Activated naive CD8-positive, alpha-beta T cell treated with anti-CD3 and anti-CD28 coated beads, Interleukin-2, amount 10 ng/mL, durations not matched to agents 7 days and 5 days (primary cell): ENCODE results near the gene SRBD1. TPM values are rescaled to one million over a fixed set of nuclear protein-coding genes. Genes with fewer than 3 reads are reported as not detected.
"Not testable (repeated sequence)": the region's sequence is repeated elsewhere in the genome, so short reads cannot be mapped to it uniquely, and the experiment has no call there.

ENCODE experiments used
- ATAC-seq: fragments of 150-1000 bp; cut with Tn5 transposase; one replicate; pipeline ENCODE4 v1.10.0; 2021; ENCODE audit warnings: low read depth, moderate library complexity
- POLR2A ChIA-PET: fragments of 350-600 bp; sonication (Branson Sonifier 250); formaldehyde crosslinking; loops from one replicate; lab custom pipeline; 2021; ENCODE audit warnings: antibody characterized with exemption; lab: Charles Lee
- DNase-seq: peaks from one replicate; pipeline ENCODE4 v3.0.0; 2021
- H3K27ac Mint-ChIP-seq: one replicate; pipeline ENCODE4 v1.8.0; 2022; ENCODE audit warnings: mild to moderate bottlenecking, mixed read lengths
- H3K27me3 Mint-ChIP-seq: one replicate; pipeline ENCODE4 v1.8.0; 2022; ENCODE audit warnings: mild to moderate bottlenecking, moderate library complexity, mixed read lengths
- H3K36me3 Mint-ChIP-seq: one replicate; pipeline ENCODE4 v1.8.0; 2021; ENCODE audit warnings: mild to moderate bottlenecking, mixed read lengths
- H3K4me1 Mint-ChIP-seq: one replicate; pipeline ENCODE4 v1.8.0; 2021; ENCODE audit warnings: mixed read lengths
- H3K4me3 Mint-ChIP-seq: one replicate; pipeline ENCODE4 v1.8.0; 2022; ENCODE audit warnings: mild to moderate bottlenecking, moderate library complexity, mixed read lengths
- H3K9me3 Mint-ChIP-seq: one replicate; pipeline ENCODE4 v1.8.0; 2021; ENCODE audit warnings: mixed read lengths
- total RNA-seq, 2 experiments: library from RNA; stranded (reverse); gene quantifications; one replicate each; pipeline ENCODE4 v1.2.3, GENCODE V29; 2021

The SRBD1 gene
- total RNA-seq, 2 experiments from 2014 or later = 20.5 to 23.9 TPM

DNA sequence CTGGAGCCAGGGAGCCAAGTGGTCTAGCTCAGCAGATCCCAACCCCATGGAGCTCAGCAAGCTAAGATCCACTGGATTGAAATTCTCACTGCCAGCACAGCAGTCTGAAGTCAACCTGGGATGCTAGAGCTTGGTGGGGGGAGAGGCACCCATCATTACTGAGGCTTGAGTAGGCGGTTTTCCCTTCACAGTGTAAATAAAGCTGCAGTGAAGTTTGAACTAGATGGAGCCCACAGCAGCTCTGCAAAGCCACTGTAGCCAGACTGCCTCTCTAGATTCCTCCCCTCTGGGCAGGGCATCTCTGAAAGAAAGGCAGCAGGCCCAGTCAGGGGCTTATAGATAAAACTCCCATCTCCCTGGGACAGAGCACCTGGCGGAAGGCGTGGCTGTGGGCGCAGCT is 185.0 kb downstream of the SRBD1 start:
- H3K27ac Mint-ChIP-seq, DNase-seq, ATAC-seq, H3K4me3 Mint-ChIP-seq, H3K9me3 Mint-ChIP-seq, H3K4me1 Mint-ChIP-seq, H3K27me3 Mint-ChIP-seq, POLR2A ChIA-PET: not testable (repeated sequence)
- peaks cover 21% of the 10 kb centered on the region for H3K36me3 Mint-ChIP-seq

DNA sequence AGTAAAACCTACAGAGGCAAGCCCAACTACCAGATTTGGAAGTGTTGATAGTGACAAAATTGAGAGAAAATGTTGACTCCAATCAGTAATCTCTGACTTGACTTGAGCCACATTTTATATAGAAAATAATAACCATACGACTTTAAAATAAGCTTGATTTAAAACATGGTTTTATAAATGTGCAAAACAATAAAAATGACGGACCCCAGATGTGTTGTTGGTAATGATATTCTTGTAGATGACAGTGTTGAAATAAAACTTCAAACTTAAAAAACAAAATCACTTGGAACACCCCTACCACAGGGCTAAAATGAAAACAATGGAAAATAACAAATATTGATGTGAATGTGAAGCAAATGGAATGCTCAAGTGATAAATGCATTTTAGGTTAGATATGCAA is 188.1 kb downstream of the SRBD1 start:
- H3K27me3 Mint-ChIP-seq = no peaks in the 10 kb centered on the region
- ATAC-seq = no peak

DNA sequence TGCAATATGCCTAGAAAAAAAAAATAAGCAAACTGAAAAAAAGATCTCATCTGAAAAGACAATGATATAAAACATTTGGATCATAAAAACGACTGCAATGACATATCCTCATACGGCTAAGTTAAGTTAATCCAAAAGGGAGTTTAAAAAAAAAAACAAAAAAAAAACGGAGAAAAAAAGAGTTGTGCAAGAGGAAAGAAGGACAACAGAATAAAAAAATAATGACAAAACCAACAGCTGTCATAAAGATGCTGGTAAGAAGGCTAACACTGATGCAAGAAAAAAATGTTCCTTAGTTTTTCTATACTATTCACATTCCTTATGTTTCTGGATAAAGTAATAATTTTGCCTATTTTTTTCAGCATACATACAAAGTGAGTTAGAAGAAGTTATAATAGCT is 192.5 kb downstream of the SRBD1 start:
- H3K27ac Mint-ChIP-seq = no peak overlapping the region
- H3K9me3 Mint-ChIP-seq = no peaks in the 10 kb centered on the region
- ATAC-seq = no peak
- H3K36me3 Mint-ChIP-seq = peaks cover 9% of the 10 kb centered on the region
- H3K4me1 Mint-ChIP-seq = no peaks in the 10 kb centered on the region
- no peak for DNase-seq
- POLR2A ChIA-PET = no interaction called here
- no peaks in the 10 kb centered on the region for H3K27me3 Mint-ChIP-seq
- no peak overlapping the region for H3K4me3 Mint-ChIP-seq

More for the DNA sequence above, 188.1 kb downstream of the SRBD1 start:
- POLR2A ChIA-PET = no interaction called here
- H3K4me1 Mint-ChIP-seq = no peaks in the 10 kb centered on the region
- H3K9me3 Mint-ChIP-seq = no peaks in the 10 kb centered on the region
- DNase-seq = no peak
- H3K36me3 Mint-ChIP-seq = peaks cover 15% of the 10 kb centered on the region
- H3K4me3 Mint-ChIP-seq = no peak overlapping the region
- H3K27ac Mint-ChIP-seq = no peak overlapping the region

DNA sequence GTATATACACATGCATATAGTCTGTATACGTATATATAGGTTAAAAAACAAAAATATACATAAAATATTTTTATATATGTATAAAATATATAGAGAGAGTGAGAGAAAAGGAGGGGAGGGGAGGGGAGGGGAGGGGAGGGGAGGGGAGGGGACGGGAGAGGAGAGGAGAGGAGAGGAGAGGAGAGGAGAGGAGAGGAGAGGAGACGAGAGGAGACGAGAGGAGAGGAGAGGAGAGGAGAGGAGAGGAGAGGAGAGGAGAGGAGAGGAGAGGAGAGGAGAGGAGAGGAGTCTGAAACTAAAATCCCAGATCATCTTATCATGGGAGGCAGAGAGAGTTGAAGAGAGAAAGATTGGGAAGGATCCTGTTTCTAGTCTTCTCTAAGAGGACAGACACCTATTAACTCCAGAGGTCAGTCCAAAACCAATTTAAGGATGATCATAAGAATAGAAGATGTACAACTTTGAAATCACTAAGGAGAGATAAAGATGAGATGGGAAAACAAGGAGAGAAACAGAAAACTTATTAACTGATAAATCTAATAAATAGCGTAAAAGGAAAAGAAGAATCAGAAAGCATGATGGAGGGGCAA is 195.4 kb downstream of the SRBD1 start:
- peaks cover 18% of the 10 kb centered on the region for H3K36me3 Mint-ChIP-seq
- no peaks in the 10 kb centered on the region for H3K4me1 Mint-ChIP-seq
- no peak overlapping the region for H3K27ac Mint-ChIP-seq
- no peak overlapping the region for H3K4me3 Mint-ChIP-seq
- ATAC-seq (no peak), DNase-seq (no peak)
- H3K9me3 Mint-ChIP-seq = no peaks in the 10 kb centered on the region
- POLR2A ChIA-PET = no interaction called here
- no peaks in the 10 kb centered on the region for H3K27me3 Mint-ChIP-seq

DNA sequence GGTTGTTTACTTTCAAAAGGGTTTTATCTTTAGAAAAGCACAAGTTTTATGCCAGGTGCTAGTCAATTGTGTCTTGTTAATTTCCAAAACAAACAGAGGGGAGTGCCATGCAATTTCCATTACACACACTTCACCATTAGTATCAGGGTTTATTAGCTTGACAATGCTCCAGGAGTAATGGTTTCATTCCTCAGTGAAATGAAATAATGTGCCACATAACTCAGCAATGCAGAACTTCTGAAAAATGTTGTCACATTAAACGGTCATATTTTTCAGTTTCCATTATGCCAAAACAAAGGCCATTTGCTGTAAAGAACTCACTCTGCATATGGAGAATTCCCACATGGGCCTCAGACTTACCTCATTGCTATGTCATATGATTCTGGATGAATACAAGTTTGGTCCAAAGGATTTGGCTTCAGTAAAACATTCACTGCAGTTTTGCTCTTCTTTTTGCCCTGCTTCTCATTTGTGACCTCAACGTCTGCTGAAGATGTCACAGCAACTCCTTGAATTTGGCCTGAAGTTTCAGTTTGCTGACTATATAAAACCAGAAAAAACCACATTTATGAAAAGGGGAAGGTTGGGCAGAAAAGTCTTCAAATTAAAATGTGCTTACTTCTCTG is 198.2 kb downstream of the SRBD1 start:
- H3K27me3 Mint-ChIP-seq = no peaks in the 10 kb centered on the region
- H3K4me1 Mint-ChIP-seq = no peaks in the 10 kb centered on the region
- no peak for DNase-seq
- ATAC-seq = no peak
- H3K27ac Mint-ChIP-seq = no peak overlapping the region
- POLR2A ChIA-PET = interaction anchor here (0.8 kb wide), 1 partner anchor 9 kb away, joined by 3 read pairs; no protein-coding TSS in a partner anchor
- no peak overlapping the region for H3K4me3 Mint-ChIP-seq
- H3K36me3 Mint-ChIP-seq = peaks cover 17% of the 10 kb centered on the region
- H3K9me3 Mint-ChIP-seq = no peaks in the 10 kb centered on the region

DNA sequence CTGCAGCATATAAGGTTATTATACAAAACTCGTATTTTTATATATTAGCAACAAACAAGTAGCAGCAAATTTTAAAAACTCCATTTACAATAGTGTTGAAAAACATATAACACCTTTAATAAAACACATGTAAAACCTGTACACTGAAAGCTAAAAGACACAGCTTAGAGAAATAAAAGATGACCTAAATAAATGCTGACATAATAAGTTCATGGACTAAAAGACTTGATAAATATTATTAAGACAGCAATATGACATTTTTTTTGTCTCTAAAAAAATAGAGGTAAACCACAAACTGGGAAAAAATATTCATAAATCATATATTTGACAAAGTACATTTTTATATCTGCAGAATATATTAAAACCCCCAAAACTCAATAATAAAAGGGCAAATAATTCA is 201.4 kb downstream of the SRBD1 start:
- Mint-ChIP-seq H3K4me1 (no peaks in the 10 kb centered on the region), H3K27ac (no peak overlapping the region), H3K36me3 (peaks cover 14% of the 10 kb centered on the region), H3K9me3 (no peaks in the 10 kb centered on the region), H3K27me3 (no peaks in the 10 kb centered on the region), H3K4me3 (no peak overlapping the region)
- POLR2A ChIA-PET = no interaction called here
- DNase-seq = no peak
- no peak for ATAC-seq

DNA sequence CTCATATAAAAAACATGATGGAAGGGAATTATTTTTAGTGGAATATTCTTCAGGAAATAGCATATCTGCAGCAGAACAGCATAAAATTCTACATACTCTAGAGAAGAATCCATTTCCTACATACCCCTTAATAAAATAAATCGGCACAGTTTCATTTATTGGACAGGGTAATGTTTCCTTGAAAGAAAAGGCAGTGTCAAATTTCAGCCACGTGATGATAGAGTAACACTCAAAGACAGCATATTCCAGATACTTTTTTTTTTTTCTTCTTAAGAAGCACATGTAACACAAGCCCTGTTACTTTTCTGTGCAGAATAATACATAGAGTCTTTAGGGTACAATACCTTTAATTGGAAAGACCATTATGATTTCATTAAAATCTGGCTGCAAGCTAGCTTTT is 204.4 kb downstream of the SRBD1 start:
- Mint-ChIP-seq H3K36me3 (peaks cover 11% of the 10 kb centered on the region), H3K4me1 (no peaks in the 10 kb centered on the region), H3K4me3 (no peak overlapping the region), H3K9me3 (no peaks in the 10 kb centered on the region), H3K27me3 (no peaks in the 10 kb centered on the region), H3K27ac (no peak overlapping the region)
- ATAC-seq (no peak), DNase-seq (no peak)
- POLR2A ChIA-PET = no interaction called here

DNA sequence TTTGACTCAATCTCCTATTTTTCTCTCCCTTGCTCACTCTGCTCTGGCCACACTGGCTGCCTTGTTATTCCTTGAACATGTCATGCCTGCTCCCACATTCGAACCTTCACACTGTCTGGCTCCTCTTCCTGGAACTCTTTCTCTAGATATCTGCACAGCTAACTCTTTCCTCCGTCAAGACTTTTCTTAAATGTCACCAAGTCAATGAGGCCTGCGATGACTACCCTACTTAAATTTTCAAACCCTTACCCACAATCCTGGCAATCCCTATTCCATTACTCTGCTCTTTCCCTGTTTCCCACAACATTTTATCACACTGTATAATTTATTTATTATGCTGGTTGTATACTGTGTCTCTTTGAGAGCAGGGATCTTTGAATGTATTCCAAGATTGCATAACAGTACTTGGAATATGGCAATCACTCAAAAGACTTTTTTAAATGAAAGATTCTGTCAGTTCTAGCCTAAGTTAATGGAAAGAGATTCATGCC is 206.2 kb downstream of the SRBD1 start:
- Mint-ChIP-seq H3K36me3 (peaks cover 5% of the 10 kb centered on the region), H3K9me3 (no peaks in the 10 kb centered on the region), H3K4me3 (no peak overlapping the region), H3K4me1 (no peaks in the 10 kb centered on the region), H3K27ac (no peak overlapping the region), H3K27me3 (no peaks in the 10 kb centered on the region)
- DNase-seq = no peak
- ATAC-seq = no peak
- POLR2A ChIA-PET = no interaction called here

DNA sequence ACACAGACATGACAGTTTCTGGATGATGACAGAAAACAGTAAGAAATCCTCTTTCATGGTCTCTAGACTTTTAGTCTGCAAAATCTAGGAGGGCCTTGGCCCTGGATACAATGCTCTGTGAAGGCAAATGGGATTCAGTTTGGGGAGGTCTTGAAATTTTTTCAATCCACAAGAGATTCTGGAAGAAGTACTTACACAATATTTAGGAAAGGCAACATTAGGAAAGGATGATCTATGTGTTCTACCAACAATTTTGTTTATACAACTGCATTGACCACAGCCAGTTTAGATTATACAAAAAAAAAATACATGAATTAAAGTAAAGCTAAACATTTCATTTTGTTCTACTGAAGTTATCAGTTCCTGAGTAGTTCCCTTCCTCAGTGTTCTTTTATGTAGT is 208.0 kb downstream of the SRBD1 start:
- H3K27ac Mint-ChIP-seq = no peak overlapping the region
- POLR2A ChIA-PET = no interaction called here
- no peak overlapping the region for H3K4me3 Mint-ChIP-seq
- DNase-seq (no peak), ATAC-seq (no peak)
- H3K4me1 Mint-ChIP-seq = no peaks in the 10 kb centered on the region
- H3K9me3 Mint-ChIP-seq = no peaks in the 10 kb centered on the region
- no peaks in the 10 kb centered on the region for H3K27me3 Mint-ChIP-seq
- peaks cover 5% of the 10 kb centered on the region for H3K36me3 Mint-ChIP-seq

DNA sequence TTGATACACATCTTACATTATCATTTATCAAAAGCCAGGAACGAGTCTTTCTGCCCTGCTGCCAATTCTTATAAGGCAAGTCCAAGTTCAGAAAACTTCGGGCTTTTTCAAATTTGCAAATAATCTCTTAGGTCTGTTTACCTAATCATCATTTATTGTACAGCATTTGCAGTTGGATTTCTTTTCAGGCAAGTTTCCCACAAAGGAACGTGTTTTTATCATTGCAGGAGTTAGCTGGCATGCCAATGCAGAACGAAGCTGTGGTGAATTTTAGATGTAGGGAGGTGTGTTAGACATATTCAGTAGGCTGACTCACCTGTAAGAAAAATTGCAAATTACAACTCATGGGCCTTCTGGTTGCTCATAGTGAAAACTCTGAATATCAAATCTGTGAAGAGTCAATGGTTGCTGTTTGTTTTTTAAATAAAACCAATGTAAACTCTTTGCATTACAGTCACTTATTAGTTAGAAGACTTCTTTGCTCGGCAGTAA is 209.6 kb downstream of the SRBD1 start:
- no peak overlapping the region for H3K27ac Mint-ChIP-seq
- no peaks in the 10 kb centered on the region for H3K27me3 Mint-ChIP-seq
- H3K4me3 Mint-ChIP-seq = no peak overlapping the region
- POLR2A ChIA-PET = no interaction called here
- ATAC-seq (no peak), DNase-seq (no peak)
- no peaks in the 10 kb centered on the region for H3K9me3 Mint-ChIP-seq
- H3K36me3 Mint-ChIP-seq = peaks cover 5% of the 10 kb centered on the region
- no peaks in the 10 kb centered on the region for H3K4me1 Mint-ChIP-seq

DNA sequence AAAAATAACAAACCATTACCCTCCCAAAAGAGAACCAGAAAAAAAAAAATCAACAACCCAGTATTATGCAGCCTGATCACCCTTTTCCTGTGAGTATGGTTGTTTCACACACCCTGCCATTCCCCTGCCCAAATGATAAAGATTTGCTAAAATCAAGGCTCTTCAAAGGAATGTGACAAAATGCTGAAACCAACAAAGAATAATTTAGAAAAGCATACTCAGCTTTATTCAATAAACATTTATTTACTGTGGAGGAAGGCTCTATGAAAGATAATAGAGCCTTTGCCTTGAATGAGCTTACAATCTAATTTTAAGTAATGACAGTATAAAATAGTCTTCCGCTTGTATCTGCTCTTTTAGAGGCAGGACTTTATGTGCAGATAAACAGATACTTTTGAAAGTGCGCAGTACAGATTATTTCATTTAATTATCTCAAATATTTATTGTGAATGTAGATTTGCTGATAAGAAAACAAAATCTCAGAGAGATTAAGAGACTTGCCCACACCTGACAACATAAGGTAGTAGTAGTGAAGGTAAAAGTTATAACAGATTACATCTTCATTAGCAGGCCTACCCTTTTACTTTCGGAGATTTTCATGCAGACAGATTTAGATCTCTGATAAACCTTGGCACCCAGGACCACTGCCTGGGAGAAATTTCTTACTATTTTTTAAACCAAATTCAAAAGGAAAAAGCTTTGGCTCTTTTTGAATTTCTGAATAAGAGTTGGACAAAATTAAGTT is 211.9 kb downstream of the SRBD1 start:
- DNase-seq (no peak), ATAC-seq (no peak)
- POLR2A ChIA-PET = no interaction called here
- Mint-ChIP-seq H3K36me3 (peaks cover 5% of the 10 kb centered on the region), H3K27me3 (no peaks in the 10 kb centered on the region), H3K4me1 (no peaks in the 10 kb centered on the region), H3K9me3 (no peaks in the 10 kb centered on the region), H3K4me3 (no peak overlapping the region), H3K27ac (no peak overlapping the region)

DNA sequence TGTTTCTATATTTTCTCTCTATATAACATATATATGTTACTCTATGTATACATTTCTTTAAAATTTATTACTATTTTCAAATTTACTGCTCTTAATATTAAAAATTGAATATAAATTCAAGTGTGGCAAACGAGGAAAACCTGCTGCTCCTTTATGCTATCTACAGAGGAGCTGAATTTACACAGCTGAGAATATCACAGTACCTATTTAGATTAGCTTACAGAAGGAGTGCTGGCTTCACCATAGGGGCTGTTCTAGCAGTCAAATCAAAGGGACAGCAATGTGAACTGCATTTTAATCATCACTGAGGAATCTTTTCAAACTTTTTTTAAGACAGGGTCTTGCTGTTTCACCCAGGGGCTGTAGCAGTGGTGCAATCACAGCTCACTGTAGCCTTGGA is 213.8 kb downstream of the SRBD1 start:
- Mint-ChIP-seq H3K27me3 (no peaks in the 10 kb centered on the region), H3K4me3 (no peak overlapping the region), H3K27ac (no peak overlapping the region), H3K36me3 (peaks cover 5% of the 10 kb centered on the region), H3K9me3 (no peaks in the 10 kb centered on the region), H3K4me1 (no peaks in the 10 kb centered on the region)
- POLR2A ChIA-PET = no interaction called here
- no peak for DNase-seq
- no peak for ATAC-seq

DNA sequence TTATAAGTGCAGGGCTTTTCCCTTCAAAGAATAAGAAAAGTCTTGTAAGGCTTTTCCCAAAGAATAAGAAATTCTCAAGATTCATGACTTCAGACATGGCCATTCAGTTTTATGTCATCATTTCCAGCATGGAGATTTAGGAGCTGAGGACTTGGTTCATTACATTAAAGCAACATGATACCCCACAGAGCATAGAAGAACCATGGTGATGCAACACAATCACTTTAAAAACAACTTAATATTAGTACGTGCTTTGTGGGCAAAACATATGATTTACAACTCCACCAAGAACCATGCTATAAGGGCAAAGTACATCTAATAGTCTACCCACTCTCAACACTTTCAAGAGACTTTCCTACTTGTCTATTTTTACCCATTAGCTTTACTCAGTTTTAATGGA is 214.4 kb downstream of the SRBD1 start:
- POLR2A ChIA-PET = no interaction called here
- Mint-ChIP-seq H3K36me3 (peaks cover 5% of the 10 kb centered on the region), H3K27me3 (no peaks in the 10 kb centered on the region), H3K4me1 (no peaks in the 10 kb centered on the region), H3K27ac (no peak overlapping the region), H3K4me3 (no peak overlapping the region), H3K9me3 (no peaks in the 10 kb centered on the region)
- no peak for ATAC-seq
- no peak for DNase-seq

DNA sequence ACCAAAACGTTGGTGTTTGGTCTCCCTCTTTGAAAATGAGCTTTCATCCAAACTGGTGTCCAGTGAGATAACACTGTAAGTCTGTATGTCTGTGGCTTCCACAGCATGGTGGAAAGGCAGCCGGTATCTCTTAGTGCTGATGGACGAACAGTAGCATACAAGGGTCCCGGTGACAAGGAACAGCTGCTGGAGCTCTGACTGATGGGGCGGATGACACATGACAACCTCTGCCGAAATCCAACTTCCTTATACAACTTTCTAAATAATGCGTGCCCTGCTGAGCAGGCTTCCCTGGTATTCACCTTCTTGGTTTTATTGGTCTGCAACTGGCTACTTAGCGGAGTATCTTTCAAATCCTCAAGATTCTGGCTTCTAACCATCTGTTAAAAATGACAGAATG is 216.2 kb downstream of the SRBD1 start:
- H3K9me3 Mint-ChIP-seq = no peaks in the 10 kb centered on the region
- no peaks in the 10 kb centered on the region for H3K27me3 Mint-ChIP-seq
- no peak overlapping the region for H3K27ac Mint-ChIP-seq
- H3K4me3 Mint-ChIP-seq = no peak overlapping the region
- POLR2A ChIA-PET = no interaction called here
- DNase-seq (no peak), ATAC-seq (no peak)
- H3K4me1 Mint-ChIP-seq = no peaks in the 10 kb centered on the region
- peaks cover 3% of the 10 kb centered on the region for H3K36me3 Mint-ChIP-seq
